IMR-90 (cell line): ENCODE measurements around the gene MAP3K19. TPM values are rescaled to one million over a fixed set of nuclear protein-coding genes. Genes with fewer than 3 reads are reported as not detected.

Experiments used
- ATAC-seq: fragments of 200-7000 bp; cut with Tn5 transposase; 2 replicates; pipeline ENCODE4 v1.9.1; 2020; ENCODE audit warnings: low read depth, mild to moderate bottlenecking, moderate library complexity
- BruUV-seq: library from RNA; stranded (reverse); fragments of 400-500 nt; replicated peaks from 2 replicates; lab custom pipeline; 2021; lab: Mats Ljungman, UMichigan
- CTCF ChIA-PET: fragments of 300-600 bp; formaldehyde crosslinking; extraction: SDS; loops from one replicate; lab custom pipeline; 2021; ENCODE audit warnings: antibody characterized with exemption; lab: Yijun Ruan, JAX
- POLR2A ChIA-PET: fragments of 300-600 bp; sonication (Branson Sonifier 250); formaldehyde crosslinking; loops from one replicate; lab custom pipeline; 2022; ENCODE audit warnings: antibody characterized with exemption; ENCODE audit not compliant: unreplicated experiment; lab: Charles Lee
- DNase-seq: peaks from one replicate; pipeline ENCODE4 v3.0.0; 2013
- H2AFZ ChIP-seq: replicated peaks from 2 replicates; pipeline ENCODE3; 2013; ENCODE audit warnings: low read length, mild to moderate bottlenecking; ENCODE audit not compliant: poor library complexity
- H2AK5ac ChIP-seq: 2 replicates; pipeline ENCODE4 v1.6.1; 2013; ENCODE audit warnings: low read depth, low read length, inconsistent platforms
- H2AK9ac ChIP-seq: replicated peaks from 2 replicates; pipeline ENCODE3; 2013; ENCODE audit warnings: mild to moderate bottlenecking, low read depth, low read length, moderate library complexity; ENCODE audit not compliant: poor library complexity
- H2BK120ac ChIP-seq: 2 replicates; pipeline ENCODE4 v1.6.1; 2013; ENCODE audit warnings: low read depth, low read length, inconsistent platforms
- H2BK15ac ChIP-seq: 3 replicates; pipeline ENCODE4 v1.6.1; 2013; ENCODE audit warnings: low read depth, low read length, inconsistent platforms
- H2BK20ac ChIP-seq: 2 replicates; pipeline ENCODE4 v1.6.1; 2013; ENCODE audit warnings: low read depth, mild to moderate bottlenecking, inconsistent platforms, low read length, moderate library complexity
- H2BK5ac ChIP-seq: 2 replicates; pipeline ENCODE4 v1.6.1; 2013; ENCODE audit warnings: mild to moderate bottlenecking, low read depth, low read length, inconsistent platforms; ENCODE audit not compliant: poor library complexity, severe bottlenecking
- H3K14ac ChIP-seq: replicated peaks from 2 replicates; pipeline ENCODE4 v1.6.1; 2013; ENCODE audit warnings: low read depth, low read length, inconsistent platforms
- H3K18ac ChIP-seq: 2 replicates; pipeline ENCODE4 v1.6.1; 2013; ENCODE audit warnings: low read depth, low read length, control low read depth
- H3K23ac ChIP-seq: 2 replicates; pipeline ENCODE4 v1.6.1; 2013; ENCODE audit warnings: low read depth, low read length, inconsistent platforms
- H3K27ac ChIP-seq: 2 replicates; pipeline ENCODE4 v1.5.1; 2013; ENCODE audit warnings: mild to moderate bottlenecking, control low read depth, low read length; ENCODE audit not compliant: insufficient read depth
- H3K27me3 ChIP-seq: 2 replicates; pipeline ENCODE4 v1.6.1; 2013; ENCODE audit warnings: low read length; ENCODE audit not compliant: control insufficient read depth, insufficient read depth
- H3K36me3 ChIP-seq: 2 replicates; pipeline ENCODE4 v1.6.1; 2013; ENCODE audit warnings: low read length, mixed read lengths; ENCODE audit not compliant: control insufficient read depth, insufficient read depth
- H3K4ac ChIP-seq: 2 replicates; pipeline ENCODE4 v1.6.1; 2013; ENCODE audit warnings: low read depth, low read length, inconsistent platforms
- H3K4me1 ChIP-seq: 2 replicates; pipeline ENCODE4 v1.6.1; 2013; ENCODE audit warnings: low read length, mixed read lengths; ENCODE audit not compliant: control insufficient read depth, insufficient read depth
- H3K4me2 ChIP-seq: 2 replicates; pipeline ENCODE4 v1.6.1; 2013; ENCODE audit warnings: low read depth, mild to moderate bottlenecking, control low read depth, low read length, moderate library complexity
- H3K4me3 ChIP-seq: 2 replicates; pipeline ENCODE4 v1.5.1; 2013; ENCODE audit warnings: low read depth, mild to moderate bottlenecking, control low read depth, low read length, moderate library complexity; ENCODE audit not compliant: insufficient read depth
- H3K56ac ChIP-seq: 2 replicates; pipeline ENCODE4 v1.6.1; 2013; ENCODE audit warnings: low read length, inconsistent platforms; ENCODE audit not compliant: insufficient read depth; ENCODE audit errors: extremely low read depth
- H3K79me1 ChIP-seq, 2 experiments: 2 replicates each; pipeline ENCODE4 v1.6.1; 2013; ENCODE audit warnings: low read length in 2 of 2, inconsistent platforms in 1 of 2, low read depth in 1 of 2
- H3K9ac ChIP-seq: 2 replicates; pipeline ENCODE4 v1.6.1; 2013; ENCODE audit warnings: low read depth, low read length, control low read depth
- H3K9me1 ChIP-seq: 2 replicates; pipeline ENCODE4 v1.6.1; 2013; ENCODE audit warnings: low read length, inconsistent platforms; ENCODE audit not compliant: insufficient read depth
- H3K9me3 ChIP-seq: 2 replicates; pipeline ENCODE4 v1.6.1; 2013; ENCODE audit warnings: low read length; ENCODE audit not compliant: control insufficient read depth, insufficient read depth
- H4K20me1 ChIP-seq: 2 replicates; pipeline ENCODE4 v1.6.1; 2013; ENCODE audit warnings: low read length, inconsistent platforms; ENCODE audit not compliant: insufficient read depth
- H4K5ac ChIP-seq: 2 replicates; pipeline ENCODE4 v1.6.1; 2013; ENCODE audit warnings: mild to moderate bottlenecking, low read depth, low read length, control low read depth
- H4K8ac ChIP-seq, 2 experiments: 2 replicates each; pipeline ENCODE4 v1.6.1; 2013; ENCODE audit warnings: low read depth in 2 of 2, low read length in 2 of 2, control low read depth in 1 of 2, inconsistent platforms in 1 of 2
- H4K91ac ChIP-seq: 2 replicates; pipeline ENCODE4 v1.6.1; 2013; ENCODE audit warnings: low read depth, low read length, inconsistent platforms; ENCODE audit not compliant: insufficient read depth
- CEBPB ChIP-seq: IDR thresholded peaks from 2 replicates; pipeline ENCODE4 v1.6.1; 2012; ENCODE audit warnings: low read depth, low read length, improper control_type of control experiment
- CHD1 ChIP-seq: IDR thresholded peaks from 2 replicates; pipeline ENCODE4 v1.6.1; 2012; ENCODE audit warnings: low read depth, low read length, improper control_type of control experiment
- FOS ChIP-seq: fragments of 150-350 bp; IDR thresholded peaks from 2 replicates; pipeline ENCODE4 v1.6.1; 2016; ENCODE audit warnings: low read depth, low read length
- MAFK ChIP-seq: IDR thresholded peaks from 2 replicates; pipeline ENCODE4 v1.6.1; 2012; ENCODE audit warnings: low read depth, low read length, improper control_type of control experiment
- MAZ ChIP-seq: IDR thresholded peaks from 2 replicates; pipeline ENCODE4 v1.6.1; 2012; ENCODE audit warnings: low read depth, mild to moderate bottlenecking, low read length, improper control_type of control experiment, moderate library complexity, borderline replicate concordance
- MXI1 ChIP-seq: IDR thresholded peaks from 2 replicates; pipeline ENCODE4 v1.6.1; 2012; ENCODE audit warnings: low read depth, mild to moderate bottlenecking, low read length, moderate library complexity, borderline replicate concordance
- NFE2L2 ChIP-seq: fragments of 150-350 bp; IDR thresholded peaks from 2 replicates; pipeline ENCODE4 v1.6.1; 2016; ENCODE audit warnings: low read depth, mild to moderate bottlenecking, low read length
- POLR2A ChIP-seq: IDR thresholded peaks from 2 replicates; pipeline ENCODE4 v1.6.1; 2012; ENCODE audit warnings: mild to moderate bottlenecking, low read depth, low read length
- RAD21 ChIP-seq: IDR thresholded peaks from 2 replicates; pipeline ENCODE4 v1.6.1; 2012; ENCODE audit warnings: low read length, improper control_type of control experiment
- RCOR1 ChIP-seq: IDR thresholded peaks from 2 replicates; pipeline ENCODE4 v1.6.1; 2012; ENCODE audit warnings: mild to moderate bottlenecking, low read length, improper control_type of control experiment; ENCODE audit not compliant: insufficient replicate concordance
- RFX5 ChIP-seq: IDR thresholded peaks from 2 replicates; pipeline ENCODE4 v1.8.0; 2012; ENCODE audit warnings: low read depth, mild to moderate bottlenecking, low read length, moderate library complexity
- SMC3 ChIP-seq: fragments of 150-350 bp; IDR thresholded peaks from 2 replicates; pipeline ENCODE4 v1.6.1; 2016; ENCODE audit warnings: low read depth, mild to moderate bottlenecking, antibody characterized with exemption, low read length, moderate library complexity
- USF2 ChIP-seq: fragments of 150-350 bp; IDR thresholded peaks from 2 replicates; pipeline ENCODE4 v1.6.1; 2017; ENCODE audit warnings: mild to moderate bottlenecking, antibody characterized with exemption, low read length, low read depth
- dilution Hi-C: fragments of 300-500 bp; cut with HindIII; formaldehyde crosslinking; loops from one replicate; pipeline ENCODE4 v1.14.3; 2018; ENCODE audit warnings: low sequenced_read_pairs; ENCODE audit not compliant: unreplicated experiment
- in situ Hi-C: fragments of 300-500 bp; cut with MboI; formaldehyde crosslinking; loops from 3 replicates; pipeline ENCODE4 v1.14.3; 2019; ENCODE audit warnings: low sequenced_read_pairs, inconsistent platforms, mixed read lengths
- intact Hi-C: fragments of 100-400 bp; cut with micrococcal nuclease; formaldehyde crosslinking; loops from 2 replicates; pipeline ENCODE4 v1.10.0; 2022
- polyA plus RNA-seq, 3 experiments: library from polyadenylated mRNA; depleted of rRNA; stranded (reverse); fragments of >200 nt; gene quantifications; 2 replicates each; pipeline ENCODE4 v1.2.3, GENCODE V29; 2012; ENCODE audit warnings: low replicate concordance in 1 of 3
- total RNA-seq: library from RNA; depleted of rRNA; stranded (reverse); fragments of >200 nt; gene quantifications from 2 replicates; pipeline ENCODE4 v1.2.3, GENCODE V29; 2012
- TF ChIP-seq, protein P1 (sequence below): conservative IDR thresholded peaks from 2 replicates; pipeline ENCODE4 v1.5.1; 2012; ENCODE audit warnings: mild to moderate bottlenecking, low read depth, low read length, improper control_type of control experiment
- TF ChIP-seq, protein P2 (sequence below): fragments of 150-350 bp; IDR thresholded peaks from 2 replicates; pipeline ENCODE4 v1.6.1; 2016; ENCODE audit warnings: low read depth, mild to moderate bottlenecking, low read length, moderate library complexity, borderline replicate concordance

MAP3K19 gene
- total and polyA plus RNA-seq, 2 of the 4 experiments (the other 2 are of a cell fraction), result not detected

DNA sequence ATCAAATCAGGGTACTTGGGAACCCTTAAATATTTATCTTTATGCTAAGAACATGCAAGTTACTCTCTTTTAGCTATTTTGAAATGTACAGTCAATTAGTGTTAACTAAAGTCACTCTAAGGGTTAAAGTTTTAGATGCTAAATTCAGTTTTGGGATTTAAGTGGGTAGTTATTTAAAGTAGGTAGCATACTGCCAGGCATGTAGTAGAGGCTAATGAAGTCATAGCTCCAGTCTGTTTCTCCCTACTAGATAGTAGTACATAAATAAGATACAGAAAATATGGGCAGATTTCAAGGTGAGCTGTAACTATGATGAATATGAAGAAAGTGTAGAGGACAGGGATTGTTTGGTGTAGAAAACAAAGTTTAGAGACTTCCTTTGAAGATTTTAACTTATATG, 12.3 kb upstream of the MAP3K19 start:
- H3K4me3 ChIP-seq, result no peak overlapping the region
- H3K56ac ChIP-seq, result no peak overlapping the region
- no peak overlapping the region for H3K18ac ChIP-seq
- no peak overlapping the region for H3K4ac ChIP-seq
- no peak overlapping the region for H2BK20ac ChIP-seq
- no peak overlapping the region for H3K23ac ChIP-seq
- intact Hi-C loops, result no loop called here
- peaks cover 4% of the 10 kb centered on the region; the same call in 1 of the 2 replicates for H4K20me1 ChIP-seq
- no peak for TF ChIP-seq RAD21
- TF ChIP-seq RCOR1, result no peak
- no peak for TF ChIP-seq MAFK
- TF ChIP-seq MAZ, result no peak
- TF ChIP-seq, protein P1, sequence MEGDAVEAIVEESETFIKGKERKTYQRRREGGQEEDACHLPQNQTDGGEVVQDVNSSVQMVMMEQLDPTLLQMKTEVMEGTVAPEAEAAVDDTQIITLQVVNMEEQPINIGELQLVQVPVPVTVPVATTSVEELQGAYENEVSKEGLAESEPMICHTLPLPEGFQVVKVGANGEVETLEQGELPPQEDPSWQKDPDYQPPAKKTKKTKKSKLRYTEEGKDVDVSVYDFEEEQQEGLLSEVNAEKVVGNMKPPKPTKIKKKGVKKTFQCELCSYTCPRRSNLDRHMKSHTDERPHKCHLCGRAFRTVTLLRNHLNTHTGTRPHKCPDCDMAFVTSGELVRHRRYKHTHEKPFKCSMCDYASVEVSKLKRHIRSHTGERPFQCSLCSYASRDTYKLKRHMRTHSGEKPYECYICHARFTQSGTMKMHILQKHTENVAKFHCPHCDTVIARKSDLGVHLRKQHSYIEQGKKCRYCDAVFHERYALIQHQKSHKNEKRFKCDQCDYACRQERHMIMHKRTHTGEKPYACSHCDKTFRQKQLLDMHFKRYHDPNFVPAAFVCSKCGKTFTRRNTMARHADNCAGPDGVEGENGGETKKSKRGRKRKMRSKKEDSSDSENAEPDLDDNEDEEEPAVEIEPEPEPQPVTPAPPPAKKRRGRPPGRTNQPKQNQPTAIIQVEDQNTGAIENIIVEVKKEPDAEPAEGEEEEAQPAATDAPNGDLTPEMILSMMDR, result no peak
- no peak for TF ChIP-seq POLR2A
- no peak for TF ChIP-seq USF2
- TF ChIP-seq, protein P2, sequence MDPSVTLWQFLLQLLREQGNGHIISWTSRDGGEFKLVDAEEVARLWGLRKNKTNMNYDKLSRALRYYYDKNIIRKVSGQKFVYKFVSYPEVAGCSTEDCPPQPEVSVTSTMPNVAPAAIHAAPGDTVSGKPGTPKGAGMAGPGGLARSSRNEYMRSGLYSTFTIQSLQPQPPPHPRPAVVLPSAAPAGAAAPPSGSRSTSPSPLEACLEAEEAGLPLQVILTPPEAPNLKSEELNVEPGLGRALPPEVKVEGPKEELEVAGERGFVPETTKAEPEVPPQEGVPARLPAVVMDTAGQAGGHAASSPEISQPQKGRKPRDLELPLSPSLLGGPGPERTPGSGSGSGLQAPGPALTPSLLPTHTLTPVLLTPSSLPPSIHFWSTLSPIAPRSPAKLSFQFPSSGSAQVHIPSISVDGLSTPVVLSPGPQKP, result no peak
- no peak for TF ChIP-seq NFE2L2
- no peak for TF ChIP-seq MXI1
- TF ChIP-seq CHD1, result no peak
- TF ChIP-seq SMC3, result no peak
- no peak for TF ChIP-seq CEBPB
- no peak for TF ChIP-seq FOS
- TF ChIP-seq RFX5, result no peak
- no peak overlapping the region for H3K9ac ChIP-seq
- no peak overlapping the region for H2AFZ ChIP-seq
- no peak overlapping the region for H3K27ac ChIP-seq
- in situ Hi-C loops, result no loop called here
- H2AK9ac ChIP-seq, result no peak overlapping the region
- no peak overlapping the region for H4K8ac ChIP-seq
- H2BK5ac ChIP-seq, result no peak overlapping the region
- no peak overlapping the region for H3K14ac ChIP-seq
- H3K9me1 ChIP-seq, result no peaks in the 10 kb centered on the region
- no peaks in the 10 kb centered on the region for H3K27me3 ChIP-seq
- no peak overlapping the region for H4K5ac ChIP-seq
- ATAC-seq (no peak), DNase-seq (no peak)
- dilution Hi-C loops, result no loop called here
- H3K9me3 ChIP-seq, result no peaks in the 10 kb centered on the region
- ChIA-PET POLR2A (no interaction called here), CTCF (no interaction called here)
- H3K79me1 ChIP-seq, result peaks cover 4 to 21% of the 10 kb centered on the region in 2 experiments
- no peaks in the 10 kb centered on the region for H3K4me1 ChIP-seq
- H2AK5ac ChIP-seq, result no peak overlapping the region
- no peak overlapping the region for H4K91ac ChIP-seq
- H2BK15ac ChIP-seq, result no peak overlapping the region
- peaks cover 11% of the 10 kb centered on the region for H3K36me3 ChIP-seq
- BruUV-seq, result no TSS peak
- no peak overlapping the region for H2BK120ac ChIP-seq
- H3K4me2 ChIP-seq, result no peak overlapping the region
